Stimulated activated CD4-positive, alpha-beta T cell treated with anti-CD3 and anti-CD28 coated beads, Interleukin-12 subunit alpha, Interleukin-12 subunit beta, amount 100 ng/mL, for 24 hours (primary cell): ENCODE results near the gene TNPO2.

Experiments used
- DNase-seq, 2 experiments: peaks; one replicate each; pipeline ENCODE4 v3.0.0-alpha.2; 2020; ENCODE audit warnings: low read depth in 2 of 2

TNPO2 gene

DNA sequence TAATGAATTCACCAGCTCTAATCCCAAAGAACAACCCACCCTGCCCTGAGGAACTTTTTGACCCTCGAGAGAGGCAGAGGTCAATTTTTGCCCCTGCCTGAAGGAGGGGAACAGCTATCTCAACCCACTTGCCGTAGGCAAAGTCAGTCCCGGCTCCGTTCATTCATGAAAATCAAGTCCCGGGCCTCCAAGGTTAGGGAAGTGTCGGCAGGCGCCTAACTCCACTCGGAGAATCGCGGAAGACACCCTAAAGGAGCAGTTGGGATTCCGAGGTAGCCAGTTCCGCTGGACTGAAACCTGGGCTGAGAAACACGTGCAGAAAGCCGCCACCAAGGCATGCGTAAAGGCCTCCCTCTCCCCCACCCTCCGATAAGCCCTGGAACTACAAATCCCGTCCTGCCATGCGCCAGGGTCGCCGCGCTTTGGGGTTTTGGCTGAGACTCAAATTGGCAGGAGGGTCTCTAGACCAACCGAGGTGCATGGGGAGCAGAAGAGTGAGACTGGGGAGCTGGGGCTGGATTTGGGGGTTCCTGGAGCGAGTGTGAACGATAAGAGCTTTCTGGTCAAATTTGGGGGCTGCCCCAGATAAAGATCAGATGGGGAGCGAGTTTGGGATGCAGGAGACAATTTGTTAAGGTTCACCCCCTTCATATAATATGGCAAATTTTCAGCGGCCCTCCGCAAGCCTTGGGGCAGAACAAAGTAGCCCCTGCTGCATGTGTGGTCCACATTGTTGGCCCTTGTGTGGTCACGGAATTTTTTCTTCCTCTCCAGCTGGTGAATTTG lies at the start of gene TNPO2:
TNPO2 (minus strand) TSS at position 292 of the 786 bp plus-strand sequence. CDS start 2,955 bp downstream, outside the sequence.
- DNase-seq: peak; percentile 61 to 76

DNA sequence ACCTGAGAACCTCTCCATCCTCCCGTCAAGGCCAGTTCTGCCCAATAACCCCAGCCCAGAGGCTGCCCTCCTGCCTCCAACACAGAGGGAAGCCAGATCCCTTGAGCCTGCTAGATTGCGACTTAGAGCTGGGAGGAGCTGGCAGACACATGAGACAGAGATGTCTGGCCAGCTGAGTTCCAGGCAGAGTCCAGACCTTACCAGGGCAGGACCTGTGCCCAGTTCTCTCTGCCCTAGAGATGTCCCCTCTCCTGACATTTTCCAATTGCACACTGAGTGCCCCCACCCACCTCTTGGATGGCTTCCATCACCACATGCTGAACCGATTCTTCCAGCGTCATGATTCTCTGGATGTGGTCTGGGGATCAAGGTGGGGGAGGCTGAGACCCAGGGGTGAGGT lies 48.6 kb upstream of the TNPO2 start:
- no peak for DNase-seq

DNA sequence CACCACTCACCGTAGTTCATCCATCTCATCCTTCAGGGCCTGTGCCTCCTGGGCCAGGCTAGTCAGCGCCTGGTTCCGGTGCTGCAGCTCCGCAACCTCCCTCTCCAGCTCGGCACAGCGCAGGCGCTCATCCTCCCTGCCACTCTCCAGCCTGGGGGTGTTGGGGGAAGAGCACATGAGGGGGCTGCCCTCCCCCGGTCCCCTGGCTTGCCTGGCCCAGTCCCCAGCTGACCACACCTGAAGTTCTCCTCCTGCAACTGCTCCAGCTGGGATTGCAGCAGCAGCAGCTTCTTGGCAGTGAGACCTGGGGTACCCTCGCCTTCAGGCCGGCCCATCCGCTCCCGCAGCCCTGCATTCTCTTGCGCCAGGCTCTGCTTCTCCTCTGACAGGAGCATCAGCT lies 47.2 kb upstream of the TNPO2 start:
- no peak for DNase-seq

DNA sequence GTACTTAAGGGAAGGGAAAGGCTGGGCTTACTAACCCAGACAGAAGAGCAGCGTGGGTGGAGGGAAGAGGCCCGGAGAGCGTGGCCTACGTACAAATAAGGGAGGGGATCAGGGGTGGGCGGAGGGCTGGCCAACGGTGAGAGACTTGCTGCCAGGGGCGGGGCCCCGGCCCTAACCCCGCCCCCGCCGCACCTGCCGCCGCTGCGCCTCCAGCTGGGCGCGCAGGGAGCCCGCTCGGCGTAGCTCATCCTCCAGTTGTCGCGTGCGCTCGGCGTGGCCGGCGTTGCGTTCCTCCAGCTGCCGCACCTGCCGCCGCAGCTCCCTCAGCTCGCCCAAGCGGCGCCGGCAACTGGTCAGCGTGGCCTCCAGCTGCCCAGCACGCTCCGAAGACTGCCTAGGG lies 46.0 kb upstream of the TNPO2 start:
- peak in 1 of 2 experiments; percentile 51 for DNase-seq

DNA sequence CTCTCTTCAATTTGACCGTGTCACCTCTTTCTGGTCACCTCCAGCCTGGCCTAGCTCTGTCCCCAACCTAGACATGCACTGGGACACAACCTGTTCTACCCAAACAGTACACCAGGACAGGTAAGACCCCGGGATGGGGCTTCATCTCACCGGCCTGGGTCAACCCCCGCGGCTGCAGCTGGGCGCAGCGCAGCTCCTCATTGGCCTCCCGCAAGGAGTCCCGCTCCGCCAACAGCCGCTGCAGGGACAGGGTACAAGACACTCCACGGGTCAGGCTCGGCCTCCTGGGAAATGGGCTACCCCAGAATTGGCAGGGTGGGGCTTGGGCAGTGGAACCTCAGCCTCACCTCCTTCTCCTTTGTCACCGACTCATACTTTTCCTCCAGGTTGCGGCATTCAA lies 43.9 kb upstream of the TNPO2 start:
- no peak for DNase-seq

DNA sequence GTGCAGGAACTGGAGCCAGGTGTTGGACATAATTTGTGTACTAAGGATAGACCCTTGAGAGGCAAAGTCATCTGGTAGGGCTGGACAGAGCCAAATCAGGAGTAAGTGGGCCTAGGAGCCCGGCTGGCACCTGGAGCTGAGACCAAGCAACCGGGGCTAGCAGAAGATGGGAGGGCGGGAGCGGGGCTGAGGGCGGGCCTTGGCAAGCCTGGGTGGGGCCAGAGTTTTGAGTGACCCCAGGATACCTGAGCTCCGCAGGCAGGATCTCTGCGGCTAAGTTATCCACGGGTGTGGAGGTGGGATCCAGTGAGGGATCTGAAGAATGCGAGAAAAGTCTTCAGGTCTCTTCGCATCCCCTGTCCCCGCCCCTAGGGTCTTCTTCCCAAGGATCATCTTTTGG lies 43.4 kb upstream of the TNPO2 start:
- no peak for DNase-seq

DNA sequence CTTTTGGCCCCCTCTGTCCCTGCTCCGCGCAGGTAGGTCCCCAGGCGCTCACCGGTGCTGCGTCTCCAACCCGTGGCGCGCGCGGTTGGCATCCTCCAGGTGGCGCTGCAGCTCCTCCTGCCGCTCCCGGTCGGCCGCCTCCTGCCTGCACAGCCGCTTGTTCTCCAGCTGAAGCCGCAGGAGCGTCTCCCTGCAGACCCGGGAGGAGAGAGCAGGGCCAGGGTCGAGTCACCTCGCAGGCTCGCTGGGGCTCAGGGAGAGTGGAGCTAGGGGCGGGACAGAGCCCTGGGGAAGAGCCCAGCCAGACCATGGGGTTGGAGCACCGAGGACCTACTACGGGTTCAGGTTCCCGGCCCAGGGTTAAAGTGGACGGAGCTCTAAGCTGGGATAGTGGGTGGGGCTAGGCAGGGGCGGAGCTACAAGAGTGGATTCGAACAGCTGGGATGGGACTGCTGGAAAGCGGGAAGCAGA lies 42.4 kb upstream of the TNPO2 start:
- DNase-seq: peak; percentile 56 to 69

DNA sequence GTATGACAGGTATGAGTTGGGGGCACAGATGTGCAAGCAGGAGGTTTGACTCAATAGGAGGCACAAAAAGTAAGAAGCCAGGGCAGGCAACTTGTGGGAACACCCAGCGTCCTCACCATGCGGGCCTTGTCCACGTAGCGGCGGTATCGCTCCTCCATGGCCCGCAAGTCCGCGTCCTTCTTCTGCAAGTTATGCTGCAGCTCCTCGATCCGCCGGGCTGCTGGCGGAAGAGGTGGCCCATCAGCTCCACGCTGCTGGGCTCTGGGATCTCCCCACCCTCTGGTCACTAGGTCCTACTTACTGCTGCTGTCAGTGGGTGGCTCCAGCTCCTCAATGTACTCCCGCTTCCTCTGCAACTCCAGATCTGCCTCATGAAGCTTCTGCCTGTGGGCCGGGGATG lies 41.0 kb upstream of the TNPO2 start:
- no peak for DNase-seq

DNA sequence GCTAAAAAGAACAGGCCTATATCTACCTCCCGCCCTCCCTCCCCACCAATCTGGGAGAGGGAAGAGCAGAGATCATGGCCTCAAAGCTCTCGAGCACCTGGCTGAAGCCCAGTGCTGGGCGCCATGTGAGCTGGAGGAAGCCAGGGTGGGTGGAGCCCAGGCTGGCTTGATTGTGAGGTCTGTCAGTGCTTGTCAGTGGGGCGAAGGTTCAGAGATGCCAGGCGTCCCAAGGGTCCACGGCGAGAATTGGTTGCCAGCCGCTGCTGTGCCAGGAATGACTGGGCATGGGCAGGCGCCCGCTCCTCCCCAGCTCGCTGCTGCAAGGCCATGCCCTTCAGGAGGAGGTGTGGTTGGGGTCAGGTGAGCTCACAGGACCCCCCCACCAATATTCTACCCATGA lies 39.4 kb upstream of the TNPO2 start:
- DNase-seq: no peak

DNA sequence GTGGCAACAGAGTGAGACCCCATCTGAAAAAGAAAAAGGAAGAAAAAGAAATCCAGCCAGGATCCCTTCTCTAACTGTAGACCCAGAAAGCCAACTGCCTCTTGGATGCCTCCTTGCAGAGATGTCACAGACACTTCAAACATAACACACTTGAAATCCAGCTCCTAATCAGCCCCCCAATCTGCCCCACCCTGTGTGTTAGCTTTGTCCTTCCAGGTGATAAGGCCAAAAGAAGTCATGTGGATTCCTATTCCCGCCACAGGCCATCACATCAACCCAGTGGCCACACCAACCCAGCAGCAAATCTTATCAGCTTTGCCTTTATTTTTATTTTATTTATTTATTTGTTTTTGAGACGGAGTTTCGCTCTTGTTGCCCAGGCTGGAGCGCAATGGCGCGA lies 36.0 kb upstream of the TNPO2 start:
- no peak for DNase-seq

DNA sequence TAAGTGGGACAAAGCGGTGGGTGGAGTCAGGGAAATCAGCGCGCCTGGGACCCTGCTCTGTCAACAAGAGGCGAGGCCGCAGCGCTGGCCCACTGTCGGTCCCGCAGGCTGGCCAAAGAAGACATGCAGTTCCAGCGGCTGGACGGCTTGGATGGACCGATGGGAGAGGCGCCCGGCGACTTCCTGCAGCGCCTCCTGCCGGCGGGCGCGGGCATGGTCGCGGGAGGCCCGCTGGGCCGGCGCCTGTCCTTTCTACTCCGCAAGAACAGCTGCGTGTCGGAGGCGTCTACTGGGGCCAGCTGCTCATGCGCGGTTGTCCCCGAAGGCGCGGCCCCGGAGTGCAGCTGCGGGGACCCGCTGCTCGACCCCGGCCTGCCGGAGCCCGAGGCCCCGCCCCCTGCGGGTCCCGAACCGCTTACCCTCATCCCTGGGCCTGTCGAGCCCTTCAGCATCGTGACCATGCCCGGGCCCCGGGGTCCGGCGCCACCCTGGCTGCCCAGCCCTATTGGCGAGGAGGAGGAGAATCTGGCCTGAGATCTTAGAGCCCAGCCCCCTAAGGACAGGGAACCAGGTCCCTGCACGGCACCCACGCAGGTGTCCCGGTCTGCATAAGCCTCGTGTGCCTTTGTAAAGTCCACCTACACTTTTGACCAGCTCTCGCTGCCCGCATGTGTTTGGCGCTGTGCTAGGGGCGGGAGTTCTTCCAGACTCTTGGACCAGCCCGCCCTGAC lies 34.0 kb upstream of the TNPO2 start:
- DNase-seq: peak; percentile 27 to 58

DNA sequence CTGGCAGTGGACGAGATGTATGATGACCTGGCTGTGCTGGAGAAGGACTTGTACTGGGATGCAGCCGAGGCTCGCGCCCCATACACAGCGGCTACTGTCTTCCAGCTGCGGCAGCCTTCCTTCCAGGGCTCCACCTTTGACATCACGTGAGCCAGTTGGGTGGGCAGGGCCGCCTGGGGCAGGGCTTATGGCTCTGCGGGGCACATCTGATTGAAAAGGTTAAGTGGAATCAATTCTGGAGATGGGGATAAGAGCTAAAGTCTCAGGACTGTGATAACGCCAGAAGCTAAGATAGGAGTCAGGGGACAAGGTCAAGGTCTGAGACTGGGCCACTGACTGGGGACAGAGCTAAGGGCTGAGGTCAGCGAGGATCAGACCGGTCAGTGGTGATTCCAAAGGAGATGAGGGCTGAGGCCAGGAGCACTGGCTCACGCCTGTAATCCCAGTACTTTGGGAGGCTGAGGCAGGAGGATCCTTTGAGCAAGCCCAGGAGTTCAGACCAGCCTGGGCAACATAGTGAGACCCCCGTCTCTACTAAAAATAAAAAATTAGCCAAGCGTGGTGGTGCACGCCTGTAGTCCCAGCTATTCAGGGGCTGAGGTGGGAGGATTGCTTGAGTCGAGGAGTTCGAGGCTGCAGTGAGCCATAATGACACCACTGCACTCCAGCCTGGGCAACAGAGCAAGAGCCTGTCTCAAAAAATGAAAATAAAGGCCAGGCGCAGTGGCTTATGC lies 32.6 kb upstream of the TNPO2 start:
- DNase-seq: no peak

DNA sequence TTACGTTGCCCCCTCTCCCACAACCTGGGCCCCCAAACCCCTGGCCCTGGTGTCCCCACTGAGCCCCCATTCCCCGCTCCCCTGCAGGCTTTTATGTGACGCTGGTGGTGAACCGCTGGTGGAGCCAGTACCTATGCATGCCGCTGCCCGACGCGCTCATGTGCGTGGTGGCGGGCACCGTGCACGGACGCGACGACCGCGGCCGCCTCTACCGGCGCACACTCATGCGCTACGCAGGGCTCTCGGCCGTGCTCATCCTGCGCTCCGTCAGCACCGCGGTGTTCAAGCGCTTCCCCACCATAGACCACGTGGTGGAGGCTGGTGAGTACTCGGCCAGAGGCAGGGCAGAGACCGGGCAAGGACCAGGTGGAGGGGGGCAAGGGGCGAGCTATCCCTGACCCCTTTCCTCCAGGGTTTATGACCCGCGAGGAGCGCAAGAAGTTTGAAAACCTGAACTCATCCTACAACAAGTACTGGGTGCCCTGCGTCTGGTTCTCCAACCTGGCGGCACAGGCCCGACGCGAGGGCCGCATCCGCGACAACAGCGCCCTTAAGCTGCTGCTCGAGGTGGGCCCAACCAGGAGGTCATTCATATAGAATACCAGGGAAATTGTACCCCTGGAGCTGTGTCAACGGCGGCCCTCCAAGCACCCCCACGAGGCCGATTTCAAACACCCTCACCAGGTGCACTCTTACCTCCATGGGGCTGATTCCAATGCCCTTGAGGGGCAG lies 30.9 kb upstream of the TNPO2 start:
- DNase-seq: no peak

DNA sequence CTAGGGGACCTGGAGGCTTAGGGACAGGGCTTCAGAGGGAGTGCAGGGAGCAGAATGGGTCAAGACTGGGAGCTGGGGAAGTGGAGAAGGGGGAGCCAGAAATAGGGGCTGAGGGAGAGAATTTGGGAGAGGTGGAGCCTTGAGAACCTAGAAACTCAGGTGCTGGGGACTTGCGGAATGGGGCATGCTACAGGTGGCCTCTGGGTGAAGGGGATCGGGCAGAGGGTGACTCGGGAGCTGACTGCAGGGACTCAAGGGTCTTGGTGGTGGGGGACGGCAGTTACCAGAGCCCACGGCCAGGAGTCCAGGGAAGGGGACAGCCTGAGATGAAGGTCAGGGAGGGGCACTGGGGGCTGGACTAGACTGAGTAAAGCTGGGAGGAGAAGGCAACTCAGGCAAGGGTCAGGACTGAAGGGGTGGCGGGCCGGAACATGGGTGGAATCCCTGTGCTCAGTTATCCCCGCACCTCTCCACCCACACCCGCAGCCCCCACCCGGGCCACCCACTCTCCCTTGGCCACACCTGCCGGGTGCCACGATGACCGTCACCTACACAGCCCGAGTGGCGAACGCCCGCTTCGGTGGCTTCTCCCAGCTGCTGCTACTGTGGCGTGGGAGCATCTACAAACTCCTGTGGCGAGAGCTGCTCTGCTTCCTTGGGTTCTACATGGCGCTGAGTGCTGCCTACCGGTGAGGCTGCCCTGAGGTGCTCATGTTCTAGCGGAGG lies 28.5 kb upstream of the TNPO2 start:
- DNase-seq: no peak

DNA sequence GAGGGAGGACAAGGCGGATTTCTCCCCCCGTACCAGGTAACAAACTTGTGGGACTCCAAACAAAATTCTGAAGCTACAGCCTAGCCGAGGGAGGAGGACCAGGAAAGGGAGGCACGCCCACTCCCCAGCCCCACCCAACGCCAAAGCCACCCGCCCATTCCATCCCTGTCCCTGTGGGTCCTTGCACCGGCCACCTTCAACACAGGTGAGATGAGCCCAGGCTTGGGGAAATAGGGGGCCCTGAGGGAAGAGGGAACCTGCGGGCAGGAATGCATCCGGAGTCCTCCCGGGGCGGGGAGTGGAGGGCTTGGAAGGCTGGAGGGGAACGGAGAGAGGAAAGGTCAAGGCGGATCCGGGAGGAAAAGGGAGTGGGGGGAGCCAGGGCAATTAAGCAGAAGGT lies 27.9 kb upstream of the TNPO2 start, which contains the start of gene BEST2:
BEST2 (plus strand) TSS at position 157 of the 400 bp plus-strand sequence. CDS start 802 bp downstream, outside the sequence.
- DNase-seq: no peak

DNA sequence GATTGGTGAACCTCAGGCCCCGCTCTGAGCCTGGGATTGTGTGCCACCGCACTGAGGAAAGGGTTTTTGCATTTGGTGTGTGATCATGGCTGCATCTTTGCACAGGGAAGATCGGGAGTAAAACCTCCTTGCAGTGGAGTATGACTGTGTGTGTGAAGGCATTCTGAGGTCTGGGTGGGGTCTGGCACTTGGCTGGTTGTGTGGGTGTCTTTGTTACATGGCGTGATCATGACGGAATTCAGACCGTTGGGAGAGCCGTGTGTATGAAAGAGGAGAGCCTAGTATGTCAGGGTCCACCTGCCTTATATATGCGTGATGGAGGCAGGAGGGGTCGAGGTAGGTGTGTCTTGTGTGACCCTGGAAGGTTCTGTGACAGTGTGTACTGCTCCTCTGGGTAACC lies 27.1 kb upstream of the TNPO2 start:
- no peak for DNase-seq

DNA sequence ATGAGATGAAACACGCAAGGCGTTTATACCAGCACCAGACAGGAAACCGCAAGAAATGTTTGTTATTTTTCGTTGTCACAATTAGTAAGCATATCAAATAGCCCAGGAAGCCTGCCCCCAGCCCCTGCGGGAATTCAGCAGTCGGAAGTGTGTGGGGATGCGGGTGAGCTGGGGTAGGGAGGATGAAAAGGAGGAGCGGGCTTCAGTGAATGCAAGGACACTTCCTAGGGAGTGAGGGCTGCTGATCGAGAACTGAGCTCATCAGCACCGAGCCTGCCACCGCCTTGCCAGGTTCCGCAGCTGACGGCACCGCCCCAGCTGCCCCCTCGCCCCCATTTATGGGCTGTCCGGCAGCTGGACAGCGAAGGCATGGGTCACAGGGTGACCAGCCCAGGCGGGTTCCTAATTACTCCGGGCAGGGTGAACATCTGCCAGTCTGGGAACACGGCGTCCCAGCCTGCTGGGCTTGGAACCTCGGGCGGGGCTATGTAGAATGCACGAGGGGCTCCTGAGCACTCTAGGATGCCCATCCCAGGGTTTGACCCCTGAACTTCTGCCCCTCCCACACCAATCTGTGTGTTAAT lies 26.3 kb upstream of the TNPO2 start:
- no peak for DNase-seq

DNA sequence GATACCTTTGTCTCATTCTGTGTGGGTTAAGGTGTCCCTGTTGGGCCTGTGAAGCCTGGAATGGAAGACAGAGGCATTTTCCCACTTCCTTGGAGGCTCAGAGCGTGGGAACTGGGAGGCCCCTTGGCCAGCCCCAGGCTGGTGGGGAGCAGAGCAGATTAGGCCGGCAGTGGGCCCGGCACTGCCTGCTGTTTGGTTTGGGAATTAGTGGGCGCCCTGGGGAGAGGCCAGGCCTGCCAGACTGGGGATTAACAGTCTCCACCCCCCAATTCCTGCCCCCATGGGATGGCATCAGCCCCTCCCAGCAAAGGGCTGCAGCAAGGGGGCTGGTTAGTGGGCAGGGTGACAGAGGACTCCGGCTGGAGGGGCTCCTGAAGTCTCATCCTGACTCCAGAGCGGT lies 24.8 kb upstream of the TNPO2 start:
- no peak for DNase-seq

DNA sequence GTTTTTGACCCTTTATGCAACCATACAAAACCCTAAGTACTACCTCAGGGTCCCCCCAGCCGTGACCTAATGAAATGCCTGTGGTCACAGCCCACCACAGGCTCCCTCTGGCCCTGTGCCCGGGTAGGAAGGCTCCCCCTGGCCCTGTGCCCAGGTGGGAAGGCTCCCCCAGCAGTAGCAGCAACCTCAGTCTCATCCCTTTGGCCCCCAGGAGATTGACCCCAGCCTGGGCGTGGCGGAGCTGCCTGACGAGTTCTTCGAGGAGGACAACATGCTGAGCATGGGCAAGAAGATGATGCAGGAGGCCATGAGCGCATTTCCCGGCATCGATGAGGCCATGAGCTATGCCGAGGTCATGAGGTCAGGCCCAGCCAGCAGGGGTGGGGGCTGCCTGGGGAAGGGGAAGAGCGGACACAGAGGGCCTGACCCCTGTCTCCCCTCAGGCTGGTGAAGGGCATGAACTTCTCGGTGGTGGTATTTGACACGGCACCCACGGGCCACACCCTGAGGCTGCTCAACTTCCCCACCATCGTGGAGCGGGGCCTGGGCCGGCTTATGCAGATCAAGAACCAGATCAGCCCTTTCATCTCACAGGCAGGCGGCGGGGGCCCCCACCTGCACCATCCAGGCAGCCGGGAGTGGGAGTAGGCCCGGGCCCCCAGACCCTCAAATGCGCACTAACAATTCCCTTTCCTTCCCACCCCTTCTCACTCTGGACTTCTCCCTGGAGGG lies 21.6 kb upstream of the TNPO2 start:
- DNase-seq: no peak

DNA sequence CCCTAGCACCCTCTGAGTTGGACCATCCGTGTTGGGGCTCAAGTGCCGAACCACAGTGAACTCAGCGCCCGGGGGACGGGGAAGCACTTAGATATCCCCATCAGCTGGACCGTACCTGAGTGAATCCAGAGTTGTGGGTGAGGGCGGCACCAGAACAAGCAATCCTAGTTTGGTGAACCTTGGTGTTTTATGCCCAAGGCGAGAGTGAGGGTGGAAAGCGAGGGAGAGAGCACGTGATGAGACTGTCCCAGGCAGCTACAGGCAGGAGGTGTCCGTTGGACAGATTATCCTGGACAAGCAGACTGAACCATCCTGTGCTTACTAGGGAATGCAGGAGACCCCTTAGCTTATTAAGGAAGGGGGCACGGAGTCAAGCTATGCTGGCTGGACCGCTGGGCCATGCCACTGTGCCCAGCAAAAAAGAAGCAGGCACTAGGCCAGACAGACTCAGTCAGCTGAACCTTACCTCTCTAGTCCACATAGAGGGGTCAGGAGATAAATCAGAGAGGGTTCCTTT lies 14.2 kb upstream of the TNPO2 start:
- no peak for DNase-seq
